Measurements from ENCODE around the gene LGR6.

DNA sequence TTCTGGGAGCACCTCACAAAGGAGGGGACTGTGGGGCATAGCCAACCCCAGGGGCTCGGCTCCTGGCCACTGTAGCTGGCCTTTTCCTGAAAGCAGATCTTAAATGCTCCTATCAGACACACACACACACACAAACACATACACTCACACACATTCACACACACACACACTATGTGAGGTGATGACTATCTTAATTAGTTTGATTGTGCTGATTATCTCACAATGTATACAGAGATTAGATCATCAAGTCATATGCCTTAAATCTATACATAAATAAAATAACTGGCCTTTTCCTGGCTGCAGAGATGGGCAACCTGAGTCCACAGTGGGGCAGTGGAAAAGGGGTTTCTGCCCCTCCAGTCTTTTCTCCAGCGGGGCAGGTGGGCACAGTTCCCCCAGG is 27.1 kb downstream of the LGR6 start:
- TF ChIP-seq CTCF (conservative IDR thresholded peaks at IDR 0.05; ENCODE audit: low read depth, low read length) (no peak), EZH2phosphoT487 (IDR thresholded peaks at IDR 0.05; ENCODE audit: borderline replicate concordance, low read length) (no peak), EZH2 (IDR thresholded peaks at IDR 0.05; ENCODE audit: low read length, unreplicated experiment) (no peak)

Measured in PC-3 (cell line).